ENCODE data around the gene TPCN2. TPM values are rescaled to one million over a fixed set of nuclear protein-coding genes. Genes with fewer than 3 reads are reported as not detected.
A peak's percentile ranks its signal among the peaks of the same experiment; 100 is the strongest.

The TPCN2 gene
- total and polyA plus RNA-seq, 12 donors: 3.4 to 19.2 (median 7.8) TPM

GRCh38 chr11:69126286-69126685, 77.6 kb downstream of the TPCN2 start:
- Histone ChIP-seq H3K36me3 (no peaks in the 10 kb centered on the region), H3K27me3 (no peaks in the 10 kb centered on the region), H3K4me1 (peaks cover 16 to 46% (median 31%) of the 10 kb centered on the region in 9 donors), H3K27ac (peak overlapping the region in 2 of 10 donors; percentile 22 to 53), H3K9me3 (peaks cover 0 to 17% (median 4%) of the 10 kb centered on the region in 11 donors), H3K4me3 (no peak overlapping the region)
- intact Hi-C loops (cut with DNase I): loop anchor here in 4 of 10 donors (2.0 to 10.0 kb wide), 3 partner anchors 71 to 169 kb away; partner anchors contain the start of gene MYEOV (in 2 of the 4)
- TF ChIP-seq, protein P1, sequence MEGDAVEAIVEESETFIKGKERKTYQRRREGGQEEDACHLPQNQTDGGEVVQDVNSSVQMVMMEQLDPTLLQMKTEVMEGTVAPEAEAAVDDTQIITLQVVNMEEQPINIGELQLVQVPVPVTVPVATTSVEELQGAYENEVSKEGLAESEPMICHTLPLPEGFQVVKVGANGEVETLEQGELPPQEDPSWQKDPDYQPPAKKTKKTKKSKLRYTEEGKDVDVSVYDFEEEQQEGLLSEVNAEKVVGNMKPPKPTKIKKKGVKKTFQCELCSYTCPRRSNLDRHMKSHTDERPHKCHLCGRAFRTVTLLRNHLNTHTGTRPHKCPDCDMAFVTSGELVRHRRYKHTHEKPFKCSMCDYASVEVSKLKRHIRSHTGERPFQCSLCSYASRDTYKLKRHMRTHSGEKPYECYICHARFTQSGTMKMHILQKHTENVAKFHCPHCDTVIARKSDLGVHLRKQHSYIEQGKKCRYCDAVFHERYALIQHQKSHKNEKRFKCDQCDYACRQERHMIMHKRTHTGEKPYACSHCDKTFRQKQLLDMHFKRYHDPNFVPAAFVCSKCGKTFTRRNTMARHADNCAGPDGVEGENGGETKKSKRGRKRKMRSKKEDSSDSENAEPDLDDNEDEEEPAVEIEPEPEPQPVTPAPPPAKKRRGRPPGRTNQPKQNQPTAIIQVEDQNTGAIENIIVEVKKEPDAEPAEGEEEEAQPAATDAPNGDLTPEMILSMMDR (IDR thresholded peaks at IDR 0.05): no peak
- no peak for DNase-seq
- no peak for ATAC-seq
- 93 to 95% methylated on average over 12 of the region's 12 CpGs for WGBS, 2 donors

GRCh38 chr11:69127081-69127850, 78.5 kb downstream of the TPCN2 start:
- H3K36me3 ChIP-seq: no peaks in the 10 kb centered on the region
- peaks cover 0 to 17% (median 4%) of the 10 kb centered on the region in 11 donors for H3K9me3 ChIP-seq
- no peaks in the 10 kb centered on the region for H3K27me3 ChIP-seq
- DNase-seq: peak; percentile 46 to 48
- intact Hi-C loops (cut with DNase I): loop anchor here in 4 of 10 donors (2.0 to 10.0 kb wide), 3 partner anchors 70 to 168 kb away; partner anchors contain the start of gene MYEOV (in 2 of the 4)
- WGBS, 2 donors: 71 to 75% methylated on average over 26 of the region's 26 CpGs
- TF ChIP-seq, protein P1 (IDR thresholded peaks at IDR 0.05): no peak
- H3K4me1 ChIP-seq: peaks cover 14 to 49% (median 34%) of the 10 kb centered on the region in 9 donors
- no peak overlapping the region for H3K4me3 ChIP-seq
- ATAC-seq: peak in 3 of 8 donors; percentile 16 to 21 (median 17)
- H3K27ac ChIP-seq: peak overlapping the region in 1 of 10 donors; percentile 53

DNA sequence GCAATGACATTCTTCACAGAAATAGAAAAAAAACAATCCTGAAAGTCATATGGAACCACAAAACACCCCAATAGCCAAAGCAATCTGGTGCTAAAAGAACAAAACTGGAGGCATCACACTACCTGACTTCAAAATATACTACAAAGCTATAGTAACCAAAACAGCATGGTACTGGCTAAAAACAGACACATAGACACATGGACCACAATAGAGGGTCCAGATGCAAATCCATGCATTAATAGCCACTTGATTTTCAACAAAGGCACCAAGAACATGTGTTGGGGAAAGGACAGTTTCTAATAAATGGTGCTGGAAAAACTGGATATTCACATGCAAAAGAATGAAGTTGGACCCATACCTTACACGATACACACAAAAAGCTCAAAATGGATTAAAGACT, 79.2 kb downstream of the TPCN2 start:
- TF ChIP-seq, protein P1 (IDR thresholded peaks at IDR 0.05): no peak
- Histone ChIP-seq H3K4me3 (no peak overlapping the region), H3K27ac (no peak overlapping the region), H3K27me3 (no peaks in the 10 kb centered on the region), H3K4me1 (peaks cover 11 to 42% (median 29%) of the 10 kb centered on the region in 9 donors), H3K9me3 (peaks cover 0 to 18% (median 4%) of the 10 kb centered on the region in 11 donors), H3K36me3 (no peaks in the 10 kb centered on the region)
- 97 to 98% methylated on average over 1 of the region's 1 CpG for WGBS, 2 donors
- no peak for DNase-seq
- ATAC-seq: no peak
- intact Hi-C loops (cut with DNase I): loop anchor here in 4 of 10 donors (2.0 to 10.0 kb wide), 3 partner anchors 69 to 167 kb away; partner anchors contain the start of gene MYEOV (in 2 of the 4)

DNA sequence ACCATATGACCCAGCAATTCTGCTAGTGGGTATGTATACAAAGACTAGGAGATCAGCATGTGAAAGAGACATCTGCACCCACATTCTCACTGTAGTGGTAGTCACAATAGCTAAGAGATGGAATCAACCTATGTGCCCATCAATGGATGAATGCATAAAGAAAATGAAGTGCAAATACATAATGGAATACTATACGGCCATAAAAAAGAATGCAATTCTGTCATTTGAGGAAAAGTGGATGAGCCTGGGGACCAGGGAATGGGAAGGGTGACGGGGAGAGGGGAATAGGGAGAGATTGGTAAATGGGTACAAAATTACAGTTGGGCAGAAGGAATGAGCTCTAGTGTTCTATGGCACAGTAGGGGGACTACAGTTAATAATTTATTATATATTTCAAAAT, 80.3 kb downstream of the TPCN2 start:
- Histone ChIP-seq H3K4me3 (no peak overlapping the region), H3K4me1 (peaks cover 5 to 32% (median 19%) of the 10 kb centered on the region in 9 donors), H3K9me3 (peaks cover 0 to 29% (median 6%) of the 10 kb centered on the region in 11 donors), H3K27me3 (no peaks in the 10 kb centered on the region), H3K27ac (no peak overlapping the region), H3K36me3 (no peaks in the 10 kb centered on the region)
- TF ChIP-seq, protein P1 (IDR thresholded peaks at IDR 0.05): no peak
- 95 to 96% methylated on average over 2 of the region's 2 CpGs for WGBS, 2 donors
- intact Hi-C loops (cut with DNase I): loop anchor here in 3 of 10 donors (10.0 kb wide), 2 partner anchors 126 to 166 kb away; partner anchors contain the start of gene MYEOV (in 2 of the 3)
- ATAC-seq: no peak
- no peak for DNase-seq

Measured in heart right ventricle (tissue), 16 donors.